Brain pericyte (primary cell): ENCODE measurements around the gene LEFTY1.
"Not testable (repeated sequence)": the region's sequence is repeated elsewhere in the genome, so short reads cannot be mapped to it uniquely, and the experiment has no call there.

Experiments
- DNase-seq: peaks from one replicate; pipeline ENCODE4 v3.0.0-alpha.2; 2012; ENCODE audit warnings: low read depth, low spot score

Gene LEFTY1

DNA sequence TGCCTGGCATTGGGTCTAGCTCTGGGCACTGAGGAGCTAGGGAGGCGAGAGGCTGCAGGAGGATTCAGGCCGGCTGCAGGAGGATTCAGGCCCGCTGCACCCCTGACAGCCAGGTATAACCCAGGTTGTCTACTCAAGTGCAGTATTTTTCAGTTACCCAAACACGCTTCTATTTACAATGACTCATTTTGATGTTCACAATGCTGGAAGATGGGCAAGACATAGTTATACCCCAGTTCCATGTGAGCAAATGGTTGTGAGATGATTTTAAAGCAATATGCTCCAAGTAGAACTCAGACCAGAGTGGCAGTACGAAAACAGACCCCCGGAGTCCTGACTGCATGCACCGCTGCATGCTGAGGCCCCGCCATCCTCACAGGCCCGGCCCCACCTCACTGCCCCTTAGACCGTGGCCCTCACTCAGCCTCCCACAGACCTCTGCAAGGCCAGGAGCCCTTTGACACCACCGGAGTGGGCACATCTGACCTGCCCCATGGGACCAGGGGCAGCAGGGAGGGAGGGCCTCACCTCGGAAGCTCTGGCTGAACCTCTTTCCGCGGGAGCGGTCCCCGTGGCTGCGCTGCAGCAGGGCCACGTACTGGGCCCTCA is 553 bp downstream of the LEFTY1 start:
- no peak for DNase-seq

DNA sequence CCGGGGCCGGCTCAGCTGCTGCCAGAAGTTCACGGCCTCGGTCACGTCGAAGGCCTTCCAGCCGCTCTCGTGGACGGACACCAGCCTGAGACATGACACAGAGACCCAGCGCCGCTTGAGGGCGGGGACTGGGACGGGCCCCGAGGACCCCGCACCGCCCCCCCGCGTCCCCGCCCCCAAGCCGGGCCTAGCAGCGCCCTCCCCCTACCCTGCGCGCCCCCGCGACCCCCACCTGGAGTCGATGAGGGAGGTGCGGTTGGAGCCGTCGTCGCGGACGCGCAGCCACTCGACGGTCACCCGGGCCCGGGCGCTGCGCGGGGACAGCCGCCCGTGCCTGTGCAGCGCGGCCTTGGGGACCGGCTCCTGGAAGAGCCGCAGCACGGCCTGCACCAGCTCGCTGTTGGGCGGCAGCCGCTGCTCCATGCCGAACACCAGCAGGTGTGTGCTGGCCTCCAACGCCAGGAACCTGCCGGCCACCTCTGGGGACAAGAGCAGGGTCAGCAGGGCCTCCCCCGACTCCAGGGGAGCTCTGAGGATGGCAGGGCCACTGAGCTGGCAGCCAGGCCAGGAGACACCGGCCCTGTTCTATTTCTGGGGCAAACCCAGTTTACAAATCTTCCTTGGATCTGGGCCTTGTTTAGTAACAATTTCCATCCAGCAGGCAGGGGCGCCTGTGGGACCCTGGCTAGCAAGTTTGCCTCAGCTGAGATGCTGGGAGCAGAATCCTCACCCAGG is 1.2 kb downstream of the LEFTY1 start:
- not testable (repeated sequence) for DNase-seq

DNA sequence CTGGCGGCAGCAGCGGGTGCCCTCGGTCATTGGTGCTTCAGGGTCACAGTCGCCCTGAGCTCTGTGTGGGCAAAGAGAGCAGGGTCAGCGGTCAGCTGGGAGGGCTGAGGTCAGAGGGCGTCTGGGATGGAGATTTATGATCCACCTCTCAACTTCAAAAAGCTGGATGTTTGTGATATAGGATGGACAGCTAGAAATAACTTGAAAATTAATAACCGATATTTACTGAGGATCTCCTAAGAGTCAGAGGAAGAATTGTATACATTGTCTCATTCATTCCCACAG is 2.0 kb downstream of the LEFTY1 start:
- DNase-seq: no peak

DNA sequence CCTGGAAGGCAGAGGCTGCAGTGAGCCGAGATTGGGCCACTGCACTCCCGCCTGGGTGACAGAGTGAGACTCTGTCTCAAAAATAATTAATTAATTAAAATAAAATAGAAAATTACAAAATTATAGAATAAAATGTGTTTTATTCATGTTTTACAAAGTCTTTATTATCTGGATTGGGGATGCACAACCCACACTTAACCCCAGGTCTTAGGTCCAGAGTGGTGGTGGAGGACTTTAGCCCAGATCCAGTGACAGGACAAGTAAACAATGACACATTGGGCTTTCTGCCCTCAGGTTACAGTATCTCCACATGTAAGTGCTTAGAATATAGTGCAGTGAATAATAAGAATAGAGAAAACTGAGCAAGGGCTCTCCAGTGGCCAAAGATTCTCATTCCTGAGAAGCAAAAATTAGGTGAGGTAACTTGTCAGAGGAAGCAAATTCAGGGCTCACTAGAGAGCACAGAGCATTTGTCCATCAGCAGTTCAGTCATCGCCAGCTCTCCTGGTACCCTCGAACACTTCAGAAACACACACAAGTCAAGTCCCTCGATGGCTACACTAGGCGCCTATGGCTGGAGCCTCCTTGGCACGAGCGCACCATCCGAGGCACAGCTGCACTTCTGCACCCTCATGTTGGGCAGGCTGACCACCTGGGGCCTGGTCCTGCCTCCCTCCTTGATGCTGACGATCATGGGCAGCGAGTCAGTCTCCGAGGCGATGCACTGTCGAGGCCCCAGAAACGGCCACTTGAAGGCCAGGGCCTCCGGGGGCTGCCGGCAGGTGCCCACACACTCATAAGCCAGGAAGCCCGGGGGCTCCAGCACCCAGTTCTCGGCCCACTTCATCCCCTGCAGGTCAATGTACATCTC is 2.6 kb downstream of the LEFTY1 start:
- DNase-seq: no peak

DNA sequence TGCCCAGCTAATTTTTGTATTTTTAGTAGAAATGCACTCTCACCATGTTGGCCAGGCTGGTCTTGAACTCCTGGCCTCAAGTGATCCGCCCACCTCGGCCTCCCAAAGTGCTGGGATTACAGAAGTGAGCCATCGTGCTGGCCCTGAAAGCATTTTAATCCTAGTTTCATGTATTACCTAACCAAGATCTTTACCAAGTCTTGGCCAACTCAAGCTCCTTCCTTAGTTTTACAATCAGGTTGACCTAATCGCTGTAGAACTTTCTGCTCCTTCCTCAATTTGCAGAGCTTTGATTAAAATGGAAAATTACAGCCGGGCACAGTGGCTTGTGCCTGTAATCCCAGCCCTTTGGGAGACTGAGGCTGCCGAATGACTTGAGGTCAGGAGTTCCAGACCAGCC is 3.6 kb downstream of the LEFTY1 start:
- no peak for DNase-seq

DNA sequence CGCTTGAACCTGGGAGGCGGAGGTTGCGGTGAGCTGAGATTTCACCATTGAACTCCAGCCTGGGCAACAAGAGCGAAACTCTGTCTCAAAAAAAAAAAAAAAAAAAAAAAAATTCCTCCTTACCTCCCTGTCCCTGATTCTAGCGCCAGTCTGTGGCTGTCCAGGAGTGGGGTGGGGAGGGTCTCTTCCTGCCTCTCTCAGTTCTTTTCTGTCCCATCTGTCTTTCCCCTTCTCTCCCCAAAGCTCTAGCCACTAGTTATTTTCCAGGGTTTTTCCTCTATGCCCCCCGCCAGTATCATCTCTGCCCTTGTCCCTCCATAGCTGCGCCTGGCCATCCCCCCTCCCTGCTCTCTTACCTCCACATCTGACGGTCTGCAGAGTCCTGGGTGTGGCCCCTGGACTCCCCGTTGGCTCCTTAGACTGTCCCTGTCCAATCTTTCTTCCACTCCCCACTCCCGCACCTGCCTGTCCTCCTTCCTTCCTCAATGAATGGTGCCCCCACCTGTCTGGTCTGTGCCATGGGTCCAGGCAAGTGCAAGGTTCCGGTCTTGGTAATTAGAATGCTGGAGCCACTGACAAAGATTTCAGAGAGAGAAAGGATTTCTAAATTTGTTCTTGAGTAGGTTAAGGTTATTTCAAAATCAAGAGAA is 5.2 kb downstream of the LEFTY1 start:
- no peak for DNase-seq

DNA sequence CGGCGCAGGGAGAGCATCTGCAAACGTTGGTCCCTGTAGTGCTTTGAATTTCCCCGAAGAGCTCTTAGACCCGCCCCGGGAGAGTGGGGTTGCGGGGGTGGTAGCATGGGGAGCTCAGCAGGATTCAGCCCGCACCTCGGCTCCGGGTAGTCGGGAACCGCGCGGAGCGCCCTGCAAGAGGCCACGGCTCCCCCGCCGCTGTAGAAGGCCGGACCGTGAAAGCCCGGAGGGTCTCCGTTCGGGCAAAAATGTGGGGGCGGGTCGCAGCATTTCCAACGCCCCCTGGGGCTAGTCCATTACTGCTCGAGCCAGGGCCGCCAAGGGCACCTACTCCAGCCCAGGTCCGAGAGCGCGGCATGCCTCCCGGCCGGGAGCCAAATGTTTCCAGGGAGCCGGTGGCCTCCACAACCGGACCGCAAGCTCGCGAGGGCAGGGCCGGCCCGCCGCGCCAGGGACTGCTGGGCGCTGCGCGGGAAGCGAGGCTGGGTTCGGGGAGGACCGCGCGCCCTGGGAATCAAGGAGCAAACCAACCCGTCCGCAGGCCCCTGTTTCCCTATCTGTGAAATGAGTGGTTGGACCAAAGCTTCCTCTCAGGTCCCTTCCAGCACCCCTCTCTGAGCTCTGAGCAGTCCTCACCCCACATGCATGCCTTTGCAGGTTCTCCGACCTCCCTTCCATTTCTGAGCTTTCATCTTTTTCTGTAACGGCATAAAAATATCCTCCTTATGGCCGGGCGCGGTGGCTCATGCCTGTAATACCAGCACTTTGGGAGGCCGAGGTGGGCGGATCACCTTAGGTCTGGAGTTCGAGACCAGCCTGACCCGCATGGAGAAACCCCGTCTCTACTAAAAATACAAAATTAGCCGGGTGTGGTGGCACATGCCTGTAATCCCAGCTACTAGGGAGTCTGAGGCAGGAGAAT is 6.0 kb downstream of the LEFTY1 start:
- DNase-seq: no peak

DNA sequence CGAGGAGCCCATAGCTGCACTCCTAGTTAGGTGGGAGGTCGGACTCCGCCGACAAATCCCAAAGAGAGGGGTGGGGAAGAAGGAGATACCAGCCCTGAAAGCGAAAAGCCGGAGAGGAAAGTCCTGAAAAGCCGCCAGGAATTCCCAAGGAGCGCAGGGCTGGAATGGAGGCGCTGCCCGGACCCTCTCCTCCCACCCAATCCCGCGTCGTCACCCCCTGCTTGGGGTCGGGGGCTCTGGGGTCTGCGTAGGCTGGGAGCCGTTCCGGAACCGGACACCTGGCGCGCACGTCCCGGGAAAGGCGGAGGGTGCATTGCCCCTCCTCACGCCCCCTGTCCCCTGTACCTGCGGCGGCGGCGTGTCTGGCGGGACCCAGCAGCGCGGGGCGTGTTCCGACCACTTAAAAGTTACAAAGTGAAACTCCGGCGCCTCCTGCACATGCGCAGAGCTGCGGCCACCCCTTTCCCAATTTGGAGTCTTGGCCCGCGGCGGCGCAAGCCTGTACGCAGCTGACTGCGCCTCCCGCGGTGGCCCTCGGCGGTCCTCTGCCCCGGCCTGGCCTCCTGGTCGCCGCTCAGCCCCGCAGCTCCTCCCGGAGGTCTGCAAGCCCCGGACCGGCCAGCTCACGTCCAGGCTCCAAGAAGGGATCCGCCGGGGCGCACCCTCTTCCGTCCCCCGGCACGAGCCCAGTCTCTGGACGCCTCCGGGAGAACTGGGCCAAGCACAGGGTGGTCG is 6.8 kb downstream of the LEFTY1 start, which contains the start of gene TMEM63A:
TSS of gene TMEM63A (minus strand) at position 422 of the 735 bp plus-strand sequence. CDS start 4,800 bp downstream, outside the sequence.
- DNase-seq: peak; percentile 16

DNA sequence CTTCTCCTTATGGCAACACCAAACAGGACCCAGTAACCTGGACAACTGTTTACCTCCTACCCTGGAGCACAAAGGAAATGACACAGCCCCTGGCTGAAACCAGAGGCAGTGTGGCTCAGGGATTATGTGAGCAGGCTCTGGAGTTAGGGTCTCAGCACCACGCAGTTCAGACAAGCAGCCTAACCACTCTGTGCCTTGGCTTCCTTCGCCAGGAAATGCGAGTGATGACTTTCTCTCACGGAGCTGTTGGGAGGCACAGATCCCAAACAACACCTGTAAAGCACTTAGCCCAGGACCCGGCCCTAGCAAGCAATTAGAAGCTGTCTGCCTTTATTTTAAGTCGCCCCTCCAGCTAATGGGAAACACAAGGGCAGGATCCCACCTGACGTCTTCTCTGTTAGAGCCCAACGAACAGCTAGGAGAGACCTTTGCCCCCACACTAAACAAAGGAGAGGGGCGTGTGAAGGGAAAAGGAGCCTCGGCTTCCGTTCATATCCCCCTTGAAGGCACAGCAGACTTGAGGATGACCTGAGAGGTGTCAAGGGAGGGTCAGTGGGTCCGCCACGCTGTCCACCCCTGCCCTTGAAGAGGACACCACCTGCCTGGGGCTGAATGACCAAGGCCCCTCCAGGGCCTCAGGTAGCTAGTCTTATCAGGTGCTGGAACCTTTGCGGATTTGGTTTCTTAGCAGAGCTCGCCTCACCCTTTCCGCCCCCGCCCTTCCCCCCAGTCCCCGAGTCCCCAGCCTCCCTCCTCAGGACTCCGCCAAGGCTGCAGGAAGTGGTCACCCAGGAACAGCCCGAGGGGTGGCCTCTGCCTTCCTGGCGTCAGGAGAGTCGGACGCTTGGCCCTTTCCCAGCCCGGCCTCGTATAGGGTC is 7.6 kb downstream of the LEFTY1 start:
- DNase-seq: no peak

DNA sequence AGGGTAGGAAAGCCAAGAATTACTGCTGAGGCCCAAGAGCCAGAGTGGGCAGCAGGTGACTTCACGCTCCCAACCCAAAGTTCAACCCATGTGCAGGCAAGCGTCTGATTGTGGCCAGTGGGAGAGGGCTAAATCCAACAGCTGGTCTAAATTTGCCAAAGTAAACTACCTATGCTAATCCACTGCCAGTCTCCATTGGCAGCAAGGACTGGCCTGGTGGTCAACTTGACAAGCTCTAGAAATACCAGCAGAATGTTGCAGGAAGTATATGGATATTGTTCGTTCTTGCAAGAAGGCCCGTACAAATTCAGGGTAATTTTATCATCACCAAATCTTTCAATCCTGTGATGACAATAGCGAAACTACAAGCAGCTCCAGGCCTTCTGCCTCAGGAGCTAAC is 8.3 kb downstream of the LEFTY1 start:
- DNase-seq: no peak

DNA sequence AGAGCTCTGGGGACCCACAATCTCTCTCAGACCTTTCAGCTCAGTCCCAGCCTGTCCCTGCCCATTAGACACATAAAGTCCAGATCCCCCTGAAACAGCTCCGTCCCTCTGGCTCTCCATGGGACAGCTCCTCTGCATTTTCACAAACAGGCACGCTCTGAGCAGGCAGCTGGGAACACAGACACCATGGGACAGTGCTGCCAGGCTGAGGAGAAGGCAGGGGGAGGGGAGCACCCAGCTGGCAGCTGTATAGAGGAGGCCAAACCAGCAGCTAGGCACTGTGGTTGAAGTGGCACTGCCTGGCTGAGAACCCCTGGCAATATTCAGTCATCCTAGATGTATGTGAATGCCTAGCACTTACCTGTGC is 8.7 kb downstream of the LEFTY1 start:
- no peak for DNase-seq

DNA sequence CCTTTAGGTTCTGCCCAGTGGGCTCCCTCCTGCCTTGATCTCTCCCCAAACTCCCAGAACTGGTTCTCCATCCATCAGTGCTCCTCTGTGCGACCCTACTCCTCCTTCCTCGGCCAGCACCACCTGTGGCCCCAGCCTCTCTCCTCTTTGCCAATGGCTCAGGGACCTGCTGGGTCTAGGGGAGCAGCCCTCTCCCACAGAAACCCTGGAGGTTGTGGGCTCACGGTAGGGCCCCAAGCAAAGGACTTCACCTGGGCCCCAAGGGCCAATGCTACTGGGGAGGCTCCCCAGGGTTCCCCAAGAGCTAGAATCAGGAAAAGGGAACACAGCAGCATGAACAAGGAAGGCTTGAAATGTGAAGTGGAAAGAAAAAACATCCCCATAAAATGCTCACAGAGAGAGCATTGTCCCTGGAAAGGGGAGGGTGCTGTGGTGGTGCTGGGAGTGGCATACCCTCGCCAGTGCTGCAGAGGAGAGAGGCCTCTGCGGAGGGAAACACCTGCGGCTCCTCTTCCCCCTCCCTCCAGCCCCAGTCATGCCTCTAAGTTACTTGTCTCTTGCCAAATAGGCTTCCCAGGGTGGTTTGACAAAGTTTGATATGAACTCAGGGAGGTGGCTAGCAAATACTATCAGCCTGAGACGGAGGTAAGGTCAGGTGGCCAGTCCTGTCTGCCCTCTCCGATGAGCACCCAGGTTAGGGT is 9.3 kb downstream of the LEFTY1 start:
- no peak for DNase-seq

DNA sequence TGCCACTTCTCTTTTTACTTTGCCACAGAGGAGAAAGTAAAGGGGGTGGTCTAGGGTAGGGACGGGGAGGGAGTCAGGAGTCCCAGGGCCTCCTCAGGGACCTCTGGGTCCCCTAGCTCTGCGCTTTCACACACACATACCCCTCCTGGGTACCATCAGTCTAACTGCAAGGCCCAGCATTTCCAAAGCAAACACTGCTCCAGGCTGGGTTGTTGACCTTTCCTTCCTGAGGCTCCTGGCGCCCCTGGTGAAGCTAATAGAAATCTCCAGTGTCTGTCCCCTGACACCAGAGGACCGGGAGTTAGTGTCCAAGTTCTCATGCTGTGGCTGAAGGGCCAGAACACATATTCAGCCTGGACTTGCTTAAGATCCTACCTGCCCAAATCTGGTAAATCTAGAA is 10.7 kb downstream of the LEFTY1 start:
- no peak for DNase-seq

DNA sequence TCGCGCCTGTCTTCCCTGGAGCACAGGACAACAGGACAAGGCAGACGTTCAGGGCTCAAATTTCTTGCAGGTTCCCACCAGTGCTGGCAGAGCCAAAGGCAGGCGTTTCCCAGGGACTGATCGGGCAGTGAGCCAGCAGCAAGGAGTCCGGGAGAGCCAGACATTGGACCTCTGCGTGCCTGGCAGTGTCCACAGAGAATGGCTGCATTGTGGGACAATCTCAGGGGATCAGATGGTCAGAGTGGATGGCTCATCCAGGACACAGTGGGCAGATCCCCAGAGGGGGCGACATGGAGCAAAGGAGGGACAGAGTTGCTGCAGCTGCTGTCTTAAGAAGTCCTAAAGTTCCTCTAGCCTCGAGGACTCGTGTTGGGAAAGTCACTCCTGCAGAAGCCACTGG is 11.4 kb downstream of the LEFTY1 start:
- DNase-seq: no peak

DNA sequence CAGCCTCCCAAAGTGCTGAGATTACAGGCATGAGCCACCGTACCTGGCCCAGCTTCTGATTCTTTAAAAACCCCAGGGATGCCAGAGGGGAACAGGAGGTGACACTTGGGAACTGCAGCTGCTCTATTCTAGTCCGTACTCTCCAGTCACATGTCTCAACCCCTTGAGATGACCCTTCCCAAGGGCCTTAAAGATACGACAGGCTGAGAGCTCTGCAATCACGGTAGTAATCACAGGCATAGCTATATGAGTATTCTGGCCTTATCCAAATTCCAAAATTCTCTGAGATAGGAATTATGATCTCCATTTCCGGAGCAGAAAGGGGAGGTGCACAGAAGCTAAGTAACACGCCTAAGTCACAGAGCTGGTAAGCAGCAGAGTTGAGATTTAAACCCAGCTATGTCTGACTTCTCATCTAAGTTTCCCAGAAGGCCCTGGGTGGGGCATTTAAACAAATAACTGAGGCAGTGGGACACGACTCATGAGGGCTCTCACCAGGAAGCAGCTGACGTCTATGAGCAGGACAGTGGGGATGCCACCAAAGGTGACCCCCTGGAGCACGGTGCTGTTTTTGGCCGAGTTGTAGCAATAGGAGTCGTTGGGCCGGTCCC is 11.9 kb downstream of the LEFTY1 start:
- DNase-seq: no peak

DNA sequence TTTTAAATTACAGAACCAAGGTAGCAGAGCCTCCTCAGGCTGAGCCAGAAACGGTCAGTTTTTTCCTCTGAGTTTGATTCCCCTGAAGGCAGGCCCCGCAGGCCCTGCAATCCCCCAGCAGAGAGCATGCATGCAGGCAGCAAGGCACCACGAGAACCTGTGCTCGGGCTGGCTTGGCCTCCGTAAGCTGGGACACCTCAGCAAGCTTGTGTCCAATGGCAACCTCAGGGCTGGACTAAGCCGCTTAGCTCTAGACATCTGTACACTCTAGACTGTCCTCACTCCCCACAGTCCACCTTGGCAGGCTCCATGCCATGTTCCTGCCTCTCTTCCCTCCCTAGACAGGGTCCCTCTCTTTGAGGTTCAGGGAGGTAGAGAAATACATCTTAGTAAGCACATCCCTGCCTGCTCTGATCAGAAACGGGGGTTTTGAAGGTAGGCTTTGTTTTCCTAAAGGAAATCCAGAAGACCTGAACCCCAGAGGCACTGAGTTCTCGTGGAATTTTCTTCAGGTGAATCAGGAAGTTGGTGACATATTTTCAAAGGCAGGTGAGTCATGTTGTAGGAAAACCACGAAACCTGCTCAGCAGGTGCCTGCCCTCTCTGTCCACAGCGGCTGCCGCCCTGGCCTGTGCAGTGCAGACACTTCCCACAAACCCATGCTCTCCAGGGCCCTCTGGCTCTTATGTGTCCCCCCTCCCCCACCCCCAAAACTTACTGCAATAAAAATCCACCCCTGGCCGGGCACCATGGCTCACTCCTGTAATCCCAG is 13.7 kb downstream of the LEFTY1 start:
- DNase-seq: no peak

DNA sequence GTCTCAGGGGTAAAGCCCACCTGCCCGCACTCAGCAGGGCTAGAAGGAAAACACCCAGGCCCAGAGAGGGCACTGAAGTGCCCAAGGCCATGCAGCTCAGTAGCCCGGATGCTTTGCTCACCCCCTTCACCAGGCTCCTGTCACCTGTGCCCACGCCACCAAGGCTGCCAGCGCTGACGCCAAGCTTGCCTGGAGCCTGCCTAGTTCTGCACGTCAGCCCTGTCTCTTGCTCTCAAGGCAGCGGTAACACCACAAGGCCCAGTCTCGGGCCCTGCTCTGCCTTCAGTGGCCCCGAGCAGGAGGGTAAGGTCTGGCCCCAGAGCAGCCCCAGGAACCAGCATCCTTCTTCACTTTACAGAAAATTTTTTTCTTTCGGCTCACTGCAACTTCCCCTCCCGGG is 14.5 kb downstream of the LEFTY1 start:
- DNase-seq: no peak
